GM12891 (cell line): ENCODE results near the gene LSM2.

Experiments used
- POLR2A ChIP-seq: IDR thresholded peaks from 2 replicates; pipeline ENCODE4 v1.6.1; 2011; ENCODE audit warnings: low read depth, low read length, control low read depth
- POLR2AphosphoS5 ChIP-seq: IDR thresholded peaks from 2 replicates; pipeline ENCODE4 v1.6.1; 2011; ENCODE audit warnings: low read depth, low read length, control low read depth
- TAF1 ChIP-seq: IDR thresholded peaks from 2 replicates; pipeline ENCODE4 v1.6.1; 2011; ENCODE audit warnings: low read depth, low read length, control low read depth

- TF ChIP-seq TAF1 (no peak), POLR2AphosphoS5 (no peak), POLR2A (no peak)
These were observed 31.6 kb downstream of the LSM2 start for GRCh38 chr6:31775184-31775583.
